GM21360 (cell line): Measurements from ENCODE around the gene FOXD4L4.
"Not testable (repeated sequence)": the region's sequence is repeated elsewhere in the genome, so short reads cannot be mapped to it uniquely, and the experiment has no call there.

ENCODE experiments used
- ATAC-seq: cut with Tn5 transposase; IDR thresholded peaks from one replicate; pipeline ENCODE4 v1.9.1; 2021; ENCODE audit warnings: mild to moderate bottlenecking, moderate library complexity; ENCODE audit not compliant: unreplicated experiment

FOXD4L4 gene

DNA sequence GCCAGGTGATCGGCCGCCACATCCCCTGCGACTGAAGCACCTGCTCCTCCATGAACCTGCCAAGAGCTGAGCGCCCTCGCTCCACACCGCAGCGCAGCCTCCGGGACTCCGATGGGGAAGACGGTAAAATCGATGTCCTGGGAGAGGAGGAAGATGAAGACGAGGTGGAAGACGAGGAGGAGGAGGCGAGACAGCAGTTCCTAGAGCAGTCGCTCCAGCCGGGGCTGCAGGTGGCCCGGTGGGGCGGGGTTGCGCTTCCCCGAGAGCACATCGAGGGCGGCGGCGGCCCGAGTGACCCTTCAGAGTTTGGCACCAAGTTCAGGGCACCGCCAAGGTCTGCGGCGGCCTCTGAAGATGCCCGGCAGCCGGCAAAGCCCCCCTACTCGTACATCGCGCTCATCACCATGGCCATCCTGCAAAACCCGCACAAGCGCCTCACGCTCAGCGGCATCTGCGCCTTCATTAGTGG lies at the start of gene FOXD4L4:
FOXD4L4 (plus strand) TSS at position 51 of the 469 bp plus-strand sequence; CDS start at position 51, 0 bp downstream.
- ATAC-seq, result not testable (repeated sequence)

DNA sequence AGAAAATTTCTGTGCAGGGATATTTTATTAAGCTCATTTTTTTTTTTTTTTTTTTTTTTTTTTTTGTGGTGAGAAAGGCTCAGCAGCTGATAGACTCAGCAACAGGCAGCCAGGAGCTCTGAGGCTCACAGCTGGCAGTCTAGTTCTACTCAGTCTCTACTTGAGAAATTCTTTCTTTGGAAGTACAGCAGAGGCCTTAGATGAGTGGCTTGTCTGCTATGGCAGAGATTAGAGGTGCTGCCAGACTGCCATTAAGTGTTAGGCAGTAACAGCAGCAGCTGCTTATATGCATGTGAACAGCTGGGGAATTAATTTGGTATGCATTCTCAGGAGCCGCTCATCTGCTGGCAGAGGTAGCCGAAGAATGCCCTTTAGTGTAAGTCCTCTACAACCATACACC lies 33.4 kb upstream of the FOXD4L4 start:
- not testable (repeated sequence) for ATAC-seq

DNA sequence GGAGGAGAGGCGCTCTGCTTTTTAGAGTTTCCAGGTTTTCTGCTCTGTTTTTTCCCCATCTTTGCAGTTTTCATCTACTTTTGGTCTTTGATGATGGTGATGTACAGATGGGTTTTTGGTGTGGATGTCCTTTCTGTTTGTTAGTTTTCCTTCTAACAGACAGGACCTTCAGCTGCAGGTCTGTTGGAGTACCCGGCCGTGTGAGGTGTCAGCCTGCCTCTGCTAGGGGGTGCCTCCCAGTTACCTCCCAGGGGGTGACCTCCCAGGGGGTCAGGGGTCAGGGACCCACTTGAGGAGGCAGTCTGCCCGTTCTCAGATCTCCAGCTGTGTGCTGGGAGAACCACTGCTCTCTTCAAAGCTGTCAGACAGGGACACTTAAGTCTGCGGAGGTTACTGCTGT lies 22.5 kb upstream of the FOXD4L4 start:
- ATAC-seq, result not testable (repeated sequence)

DNA sequence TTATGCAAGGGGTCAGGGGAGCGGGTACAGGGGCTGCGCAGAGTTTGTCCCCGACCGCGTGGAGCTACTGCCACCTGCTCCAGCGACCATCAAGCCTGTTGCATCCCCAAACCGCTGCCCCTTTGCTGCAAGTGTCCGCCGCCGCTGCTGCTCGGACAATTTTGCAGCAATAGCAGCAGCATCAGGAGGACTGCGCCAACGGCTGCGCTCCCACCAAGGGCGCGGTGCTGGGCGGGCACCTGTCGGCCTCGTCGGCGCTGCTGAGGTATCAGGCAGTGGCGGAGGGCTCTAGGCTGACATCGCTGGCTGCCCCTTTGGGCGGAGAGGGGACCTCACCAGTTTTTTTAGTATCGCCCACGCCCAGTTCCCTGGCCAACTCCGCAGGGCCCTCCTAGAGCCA lies 1.2 kb downstream of the FOXD4L4 start:
- ATAC-seq, result not testable (repeated sequence)
